ENCODE results near the gene POR.
"Not testable (repeated sequence)": the region's sequence is repeated elsewhere in the genome, so short reads cannot be mapped to it uniquely, and the experiment has no call there.

POR gene

GRCh38 chr7:75881436-75882095 is 33.4 kb upstream of the POR start:
- no peaks in the 10 kb centered on the region for H3K79me2 ChIP-seq (ENCODE audit: insufficient read depth, low read length)
- H3K4me2 ChIP-seq (ENCODE audit: low read length), result no peak overlapping the region
- H3K9ac ChIP-seq (ENCODE audit: low read length), result no peak overlapping the region
- no peaks in the 10 kb centered on the region for H3K9me3 ChIP-seq (ENCODE audit: low read length)
- no peak overlapping the region for H3K4me3 ChIP-seq (ENCODE audit: low read depth, low read length, poor library complexity, severe bottlenecking)
- H3K36me3 ChIP-seq (ENCODE audit: insufficient read depth, low read length), result peaks cover 58% of the 10 kb centered on the region
- H3K4me1 ChIP-seq (ENCODE audit: insufficient read depth, low read length, severe bottlenecking), result peaks cover 15% of the 10 kb centered on the region
- no peaks in the 10 kb centered on the region for H4K20me1 ChIP-seq (ENCODE audit: insufficient read depth, low read length)
- no peak overlapping the region for H3K27ac ChIP-seq (ENCODE audit: low read depth, low read length, poor library complexity, severe bottlenecking)
- TF ChIP-seq EZH2 (IDR thresholded peaks at IDR 0.05; ENCODE audit: borderline replicate concordance, low read length), result no peak
- TF ChIP-seq, protein P1, sequence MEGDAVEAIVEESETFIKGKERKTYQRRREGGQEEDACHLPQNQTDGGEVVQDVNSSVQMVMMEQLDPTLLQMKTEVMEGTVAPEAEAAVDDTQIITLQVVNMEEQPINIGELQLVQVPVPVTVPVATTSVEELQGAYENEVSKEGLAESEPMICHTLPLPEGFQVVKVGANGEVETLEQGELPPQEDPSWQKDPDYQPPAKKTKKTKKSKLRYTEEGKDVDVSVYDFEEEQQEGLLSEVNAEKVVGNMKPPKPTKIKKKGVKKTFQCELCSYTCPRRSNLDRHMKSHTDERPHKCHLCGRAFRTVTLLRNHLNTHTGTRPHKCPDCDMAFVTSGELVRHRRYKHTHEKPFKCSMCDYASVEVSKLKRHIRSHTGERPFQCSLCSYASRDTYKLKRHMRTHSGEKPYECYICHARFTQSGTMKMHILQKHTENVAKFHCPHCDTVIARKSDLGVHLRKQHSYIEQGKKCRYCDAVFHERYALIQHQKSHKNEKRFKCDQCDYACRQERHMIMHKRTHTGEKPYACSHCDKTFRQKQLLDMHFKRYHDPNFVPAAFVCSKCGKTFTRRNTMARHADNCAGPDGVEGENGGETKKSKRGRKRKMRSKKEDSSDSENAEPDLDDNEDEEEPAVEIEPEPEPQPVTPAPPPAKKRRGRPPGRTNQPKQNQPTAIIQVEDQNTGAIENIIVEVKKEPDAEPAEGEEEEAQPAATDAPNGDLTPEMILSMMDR (IDR thresholded peaks at IDR 0.05; ENCODE audit: low read length), result no peak
- no peaks in the 10 kb centered on the region for H3K27me3 ChIP-seq (ENCODE audit: insufficient read depth, low read length)
- no peaks in the 10 kb centered on the region for H3F3A ChIP-seq (ENCODE audit: insufficient read depth, low read length)
- no peaks in the 10 kb centered on the region for H3K9me2 ChIP-seq (ENCODE audit: low read depth, low read length)
- H2AFZ ChIP-seq (ENCODE audit: low read length), result no peak overlapping the region

- H3K4me3 ChIP-seq (ENCODE audit: low read depth, low read length, poor library complexity, severe bottlenecking); H3K9ac ChIP-seq (ENCODE audit: low read length); H3K4me2 ChIP-seq (ENCODE audit: low read length); H3K9me2 ChIP-seq (ENCODE audit: low read depth, low read length); H3K9me3 ChIP-seq (ENCODE audit: low read length); H3K79me2 ChIP-seq (ENCODE audit: insufficient read depth, low read length); H3K27me3 ChIP-seq (ENCODE audit: insufficient read depth, low read length); H3F3A ChIP-seq (ENCODE audit: insufficient read depth, low read length); H2AFZ ChIP-seq (ENCODE audit: low read length); H4K20me1 ChIP-seq (ENCODE audit: insufficient read depth, low read length): not testable (repeated sequence)
- peak overlapping the region; percentile 1 for H3K27ac ChIP-seq (ENCODE audit: low read depth, low read length, poor library complexity, severe bottlenecking)
- H3K36me3 ChIP-seq (ENCODE audit: insufficient read depth, low read length), result peaks cover 71% of the 10 kb centered on the region
- H3K4me1 ChIP-seq (ENCODE audit: insufficient read depth, low read length, severe bottlenecking), result peaks cover 12% of the 10 kb centered on the region
Observed at GRCh38 chr7:75883265-75883824, 31.6 kb upstream of the POR start.

DNA sequence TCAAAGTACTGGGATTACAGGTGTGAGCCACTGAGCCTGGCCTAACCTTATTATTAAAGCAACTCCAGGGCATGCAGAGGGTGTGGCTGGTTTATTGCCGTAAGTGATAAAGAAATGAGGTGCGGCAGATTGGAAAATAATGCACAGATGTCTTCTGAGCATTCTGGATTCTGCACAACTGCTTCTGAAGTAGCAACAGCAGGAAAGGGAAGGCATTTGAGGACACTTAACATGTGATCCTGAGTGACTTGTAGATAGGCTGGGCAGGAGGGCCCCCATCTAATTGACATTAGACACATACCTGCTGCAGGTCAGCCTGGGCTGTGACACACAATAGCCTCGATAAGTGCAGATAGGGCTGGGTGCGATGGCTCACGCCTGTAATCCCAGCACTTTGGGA is 30.5 kb upstream of the POR start:
- Histone ChIP-seq H3K4me1 (ENCODE audit: insufficient read depth, low read length, severe bottlenecking) (peaks cover 8% of the 10 kb centered on the region), H2AFZ (ENCODE audit: low read length) (no peak overlapping the region), H3K4me2 (ENCODE audit: low read length) (no peak overlapping the region), H4K20me1 (ENCODE audit: insufficient read depth, low read length) (no peaks in the 10 kb centered on the region), H3K27ac (ENCODE audit: low read depth, low read length, poor library complexity, severe bottlenecking) (no peak overlapping the region), H3K79me2 (ENCODE audit: insufficient read depth, low read length) (no peaks in the 10 kb centered on the region), H3K9ac (ENCODE audit: low read length) (no peak overlapping the region), H3K27me3 (ENCODE audit: insufficient read depth, low read length) (no peaks in the 10 kb centered on the region), H3K4me3 (ENCODE audit: low read depth, low read length, poor library complexity, severe bottlenecking) (no peak overlapping the region), H3K9me3 (ENCODE audit: low read length) (no peaks in the 10 kb centered on the region), H3F3A (ENCODE audit: insufficient read depth, low read length) (no peaks in the 10 kb centered on the region), H3K36me3 (ENCODE audit: insufficient read depth, low read length) (peaks cover 76% of the 10 kb centered on the region), H3K9me2 (ENCODE audit: low read depth, low read length) (no peaks in the 10 kb centered on the region)
- TF ChIP-seq EZH2 (IDR thresholded peaks at IDR 0.05; ENCODE audit: borderline replicate concordance, low read length), result no peak
- TF ChIP-seq, protein P1 (IDR thresholded peaks at IDR 0.05; ENCODE audit: low read length), result no peak

DNA sequence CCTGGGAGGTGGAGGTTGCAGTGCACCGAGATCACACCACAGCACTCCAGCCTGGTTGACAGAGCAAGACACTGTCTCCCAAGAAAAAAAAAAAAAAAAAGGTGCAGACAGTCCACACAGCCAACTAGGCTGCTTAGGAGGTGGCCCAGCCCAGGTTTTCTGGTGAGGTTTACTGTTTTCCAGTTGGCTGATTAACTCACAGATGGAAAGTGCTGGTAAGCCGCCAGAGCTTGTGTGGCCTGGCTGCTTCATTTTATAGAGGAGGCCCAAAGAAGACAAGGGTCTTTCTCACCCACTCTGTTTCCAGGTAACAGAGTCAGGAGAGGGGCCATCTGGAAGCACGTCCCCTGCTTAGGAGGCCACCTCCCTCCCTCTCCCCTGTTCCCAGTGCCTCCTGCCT is 29.9 kb upstream of the POR start:
- no peaks in the 10 kb centered on the region for H3K9me2 ChIP-seq (ENCODE audit: low read depth, low read length)
- no peak overlapping the region for H2AFZ ChIP-seq (ENCODE audit: low read length)
- H3K4me3 ChIP-seq (ENCODE audit: low read depth, low read length, poor library complexity, severe bottlenecking), result no peak overlapping the region
- H4K20me1 ChIP-seq (ENCODE audit: insufficient read depth, low read length), result no peaks in the 10 kb centered on the region
- H3K9me3 ChIP-seq (ENCODE audit: low read length), result no peaks in the 10 kb centered on the region
- TF ChIP-seq, protein P1 (IDR thresholded peaks at IDR 0.05; ENCODE audit: low read length), result no peak
- TF ChIP-seq EZH2 (IDR thresholded peaks at IDR 0.05; ENCODE audit: borderline replicate concordance, low read length), result no peak
- no peaks in the 10 kb centered on the region for H3F3A ChIP-seq (ENCODE audit: insufficient read depth, low read length)
- H3K27me3 ChIP-seq (ENCODE audit: insufficient read depth, low read length), result no peaks in the 10 kb centered on the region
- no peak overlapping the region for H3K4me2 ChIP-seq (ENCODE audit: low read length)
- peaks cover 3% of the 10 kb centered on the region for H3K4me1 ChIP-seq (ENCODE audit: insufficient read depth, low read length, severe bottlenecking)
- H3K36me3 ChIP-seq (ENCODE audit: insufficient read depth, low read length), result peaks cover 76% of the 10 kb centered on the region
- H3K79me2 ChIP-seq (ENCODE audit: insufficient read depth, low read length), result no peaks in the 10 kb centered on the region
- H3K27ac ChIP-seq (ENCODE audit: low read depth, low read length, poor library complexity, severe bottlenecking), result no peak overlapping the region
- H3K9ac ChIP-seq (ENCODE audit: low read length), result no peak overlapping the region

Data from OCI-LY1 (cell line).